Astrocyte (in vitro differentiated cells and primary cell): Measurements from ENCODE around the gene HSD3B1.

Experiments
- EZH2 ChIP-seq: IDR thresholded peaks from 2 replicates; pipeline ENCODE4 v1.6.1; 2012; ENCODE audit warnings: mild to moderate bottlenecking, low read length, inconsistent platforms; ENCODE audit not compliant: insufficient read depth
- TF ChIP-seq, protein P1 (sequence below): IDR thresholded peaks from 2 replicates; pipeline ENCODE4 v1.5.1; 2011; ENCODE audit warnings: low read depth, mild to moderate bottlenecking, inconsistent platforms, low read length, moderate library complexity; ENCODE audit not compliant: insufficient read depth

- TF ChIP-seq, protein P1, sequence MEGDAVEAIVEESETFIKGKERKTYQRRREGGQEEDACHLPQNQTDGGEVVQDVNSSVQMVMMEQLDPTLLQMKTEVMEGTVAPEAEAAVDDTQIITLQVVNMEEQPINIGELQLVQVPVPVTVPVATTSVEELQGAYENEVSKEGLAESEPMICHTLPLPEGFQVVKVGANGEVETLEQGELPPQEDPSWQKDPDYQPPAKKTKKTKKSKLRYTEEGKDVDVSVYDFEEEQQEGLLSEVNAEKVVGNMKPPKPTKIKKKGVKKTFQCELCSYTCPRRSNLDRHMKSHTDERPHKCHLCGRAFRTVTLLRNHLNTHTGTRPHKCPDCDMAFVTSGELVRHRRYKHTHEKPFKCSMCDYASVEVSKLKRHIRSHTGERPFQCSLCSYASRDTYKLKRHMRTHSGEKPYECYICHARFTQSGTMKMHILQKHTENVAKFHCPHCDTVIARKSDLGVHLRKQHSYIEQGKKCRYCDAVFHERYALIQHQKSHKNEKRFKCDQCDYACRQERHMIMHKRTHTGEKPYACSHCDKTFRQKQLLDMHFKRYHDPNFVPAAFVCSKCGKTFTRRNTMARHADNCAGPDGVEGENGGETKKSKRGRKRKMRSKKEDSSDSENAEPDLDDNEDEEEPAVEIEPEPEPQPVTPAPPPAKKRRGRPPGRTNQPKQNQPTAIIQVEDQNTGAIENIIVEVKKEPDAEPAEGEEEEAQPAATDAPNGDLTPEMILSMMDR = no peak
- no peak for TF ChIP-seq EZH2
Measured at GRCh38 chr1:119477710-119478109, 29.3 kb upstream of the HSD3B1 start.
